SK-N-DZ (cell line): ENCODE measurements around the gene IFT52.
"Not testable (repeated sequence)": the region's sequence is repeated elsewhere in the genome, so short reads cannot be mapped to it uniquely, and the experiment has no call there.

Experiments
- DNase-seq: peaks from one replicate; pipeline ENCODE4 v3.0.0-alpha.2; 2015; ENCODE audit warnings: low spot score

The IFT52 gene

DNA sequence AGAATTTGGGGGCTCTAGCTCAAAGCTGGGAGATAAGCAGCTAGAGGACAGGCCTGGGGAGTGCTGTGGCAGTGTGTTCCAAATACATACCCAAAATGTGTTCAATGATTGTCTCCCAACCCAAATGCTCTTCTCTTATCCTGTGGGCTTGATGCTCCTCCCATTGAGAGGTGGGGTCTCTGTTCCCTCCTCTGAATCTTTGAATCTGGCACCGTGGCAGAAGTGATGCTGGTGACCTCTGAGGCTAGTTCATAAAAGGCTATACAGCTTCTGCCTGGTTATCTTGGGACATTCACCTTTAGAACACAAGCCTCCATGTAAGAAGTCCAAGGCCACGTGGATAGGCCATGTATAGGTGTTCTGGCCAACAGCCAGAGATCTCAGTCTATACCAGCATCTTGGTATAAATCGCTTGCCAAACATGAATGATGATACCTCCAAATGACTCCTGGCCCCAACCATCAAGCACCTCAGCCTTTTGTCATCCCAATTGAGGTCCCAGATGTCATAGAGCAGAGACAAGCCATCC, 60.3 kb downstream of the IFT52 start:
- DNase-seq = no peak

DNA sequence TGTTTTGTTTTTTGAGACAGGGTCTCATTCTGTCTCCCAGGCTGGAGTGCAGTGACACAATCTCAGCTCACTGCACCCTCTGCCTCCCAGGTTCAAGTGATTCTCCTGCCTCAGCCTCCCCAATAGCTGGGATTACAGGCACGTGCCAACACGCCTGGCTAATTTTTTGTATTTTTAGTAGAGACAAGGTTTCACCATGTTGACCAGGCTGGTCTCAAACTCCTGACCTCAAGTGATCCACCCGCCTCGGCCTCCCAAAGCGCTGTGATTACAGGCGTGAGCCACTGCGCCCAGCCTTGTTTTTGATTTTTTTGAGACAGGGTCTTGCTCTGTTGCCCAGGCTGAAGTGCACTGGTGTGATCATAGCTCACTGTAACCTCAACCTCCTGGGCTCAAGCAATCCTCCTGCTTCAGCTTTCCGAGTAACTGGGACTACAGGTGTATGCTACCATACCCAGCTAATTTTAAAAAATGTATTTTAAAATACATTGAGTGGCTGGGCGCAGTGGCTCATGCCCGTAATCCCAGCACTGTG, 61.0 kb downstream of the IFT52 start:
- not testable (repeated sequence) for DNase-seq

DNA sequence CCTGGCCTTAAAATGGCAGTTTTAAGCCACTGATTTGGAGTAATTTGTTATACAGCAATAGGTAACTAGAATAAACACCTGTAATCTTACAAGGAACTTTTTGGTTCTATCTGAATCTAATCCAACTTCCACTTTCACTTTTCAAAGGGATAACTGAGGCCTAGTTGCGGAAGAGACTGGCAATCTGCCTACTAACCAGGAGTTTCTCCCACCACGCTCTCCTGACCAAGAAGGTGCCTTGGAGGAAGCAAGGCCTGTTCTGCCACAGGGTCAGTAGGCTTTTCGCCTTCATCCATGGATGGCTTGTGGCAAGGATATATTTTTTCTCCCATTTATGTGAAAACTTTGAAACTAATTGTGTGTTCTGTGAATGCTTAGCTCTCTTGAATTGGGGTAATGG, 63.2 kb downstream of the IFT52 start:
- DNase-seq = no peak

DNA sequence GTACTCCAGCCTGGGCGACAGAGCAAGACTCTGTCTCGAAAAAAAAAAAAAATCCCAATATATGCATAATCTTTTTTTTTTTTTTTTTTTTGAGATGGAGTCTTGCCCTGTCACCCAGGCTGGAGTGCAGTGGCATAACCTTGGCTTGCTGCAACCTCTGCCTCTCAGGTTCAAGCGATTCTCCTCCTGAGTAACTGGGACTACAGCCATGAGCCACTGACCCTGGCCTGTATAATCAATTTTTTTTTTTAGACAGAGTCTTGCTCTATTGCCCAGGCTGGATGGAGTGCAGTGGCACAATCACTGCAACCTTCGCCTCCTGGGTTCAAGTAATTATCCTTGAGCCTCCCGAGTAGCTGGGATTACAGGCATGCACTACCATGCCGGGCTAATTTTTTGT, 64.4 kb downstream of the IFT52 start:
- DNase-seq = not testable (repeated sequence)

DNA sequence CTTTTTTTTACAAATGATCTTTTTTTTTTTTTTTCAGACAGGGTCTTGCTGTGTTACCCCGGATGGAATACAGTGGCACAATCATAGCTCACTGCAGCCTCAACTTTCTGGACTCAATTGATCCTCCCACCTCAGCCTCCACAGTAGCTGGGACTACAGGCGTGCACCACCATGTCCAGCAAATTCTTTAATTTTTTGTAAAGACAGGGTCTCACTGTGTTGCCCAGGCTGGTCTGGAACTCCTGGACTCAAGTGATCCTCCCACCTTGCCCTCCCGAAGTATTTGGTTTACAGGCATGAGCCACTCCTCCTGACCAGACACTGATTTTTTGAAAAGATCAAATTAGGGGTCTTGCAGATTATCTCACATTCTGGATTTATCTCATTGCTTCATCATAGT, 65.2 kb downstream of the IFT52 start:
- DNase-seq = no peak

DNA sequence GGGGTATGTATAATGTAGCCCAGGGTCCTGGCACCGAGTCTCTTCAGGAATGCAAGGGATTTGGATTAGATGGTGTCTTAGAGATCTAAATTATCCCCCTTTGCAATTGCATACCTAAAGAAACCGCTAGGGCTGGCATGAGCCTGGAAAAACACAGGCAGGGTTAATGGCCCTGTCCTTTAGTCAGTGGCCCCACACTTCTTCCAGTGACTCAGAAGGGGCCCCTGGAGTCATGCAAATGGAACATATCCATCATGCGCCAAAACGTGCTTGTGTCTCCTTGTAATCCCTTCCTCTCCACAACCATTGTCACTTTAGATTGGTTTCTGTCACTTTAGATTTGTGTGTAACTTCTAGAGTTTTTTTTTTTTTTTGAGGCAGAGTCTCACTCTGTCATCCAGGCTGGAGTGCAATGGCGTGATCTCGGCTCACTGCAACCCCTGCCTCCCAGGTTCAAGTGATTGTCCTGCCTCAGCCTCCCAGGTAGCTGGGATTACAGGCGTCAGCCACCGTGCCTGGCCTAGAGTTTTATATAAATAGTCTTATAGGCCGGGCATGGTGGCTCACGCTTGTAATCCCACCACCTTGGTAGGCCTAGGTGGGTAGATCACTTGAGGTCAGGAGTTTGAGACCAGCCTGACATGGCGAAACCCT, 67.5 kb downstream of the IFT52 start:
- no peak for DNase-seq

DNA sequence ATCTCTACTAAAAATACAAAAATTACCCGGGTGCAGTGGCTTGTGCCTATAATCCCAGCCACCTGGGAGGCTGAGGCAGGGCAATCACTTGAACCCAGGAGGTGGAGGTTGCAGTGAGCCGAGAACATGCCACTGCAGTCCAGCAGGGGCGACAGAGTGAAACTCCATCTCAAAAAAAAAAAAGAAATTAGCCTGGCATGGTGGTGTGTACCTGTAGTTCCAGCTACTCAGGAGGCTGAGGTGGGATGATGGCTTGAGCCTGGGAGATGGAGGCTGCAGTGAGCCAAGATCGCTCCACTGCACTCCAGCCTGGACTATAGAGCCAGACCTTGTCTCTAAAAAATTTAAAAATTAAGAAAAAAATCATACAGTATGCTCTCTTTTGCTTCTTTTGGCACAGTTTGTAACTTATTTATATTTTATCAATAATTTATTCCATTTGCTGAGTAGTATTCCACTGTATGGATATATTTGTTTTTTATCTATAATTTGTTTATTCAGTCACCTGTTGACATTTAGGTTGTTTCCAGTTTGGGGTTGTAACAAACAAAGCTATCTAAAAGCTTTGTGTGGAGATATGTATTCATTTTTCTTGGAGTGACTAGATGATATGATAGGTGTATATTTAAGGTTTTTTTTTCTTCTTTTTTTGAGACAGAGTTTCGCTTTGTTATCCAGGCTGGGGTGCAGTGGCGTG, 68.1 kb downstream of the IFT52 start:
- DNase-seq = no peak

DNA sequence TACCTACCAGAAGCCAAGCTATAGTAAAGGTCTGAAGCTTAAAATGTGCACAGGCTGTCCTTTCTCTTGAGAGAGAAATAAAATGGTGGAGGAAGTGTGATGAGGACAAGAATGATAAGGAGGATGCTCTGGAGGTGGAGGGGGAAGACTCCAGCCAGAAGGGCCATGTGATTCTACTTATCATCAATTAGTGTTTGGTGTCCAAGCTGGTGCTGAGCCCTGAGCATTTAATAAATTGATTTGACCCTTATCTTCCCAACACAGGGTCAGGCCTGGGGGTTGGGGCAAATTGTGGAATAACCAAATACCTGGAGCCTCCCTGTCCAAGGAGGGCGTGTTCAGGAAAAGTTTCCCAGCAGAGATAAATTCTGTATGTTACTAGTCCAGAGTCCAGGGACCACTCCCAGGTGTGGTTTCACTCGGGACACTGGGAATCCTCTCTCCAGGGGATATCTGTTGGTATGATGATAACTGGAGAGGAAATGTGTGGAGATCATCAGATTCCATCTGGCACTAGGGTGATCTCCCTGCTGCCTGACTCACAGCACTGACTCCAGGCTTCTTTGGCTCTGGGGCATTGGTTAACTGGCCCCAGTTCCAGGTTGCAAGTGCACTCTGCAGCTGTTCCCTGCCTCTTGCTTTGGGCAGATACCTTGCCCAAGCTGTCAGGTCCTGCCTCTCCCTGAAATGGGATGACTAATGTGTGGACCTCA, 72.4 kb downstream of the IFT52 start:
- no peak for DNase-seq

DNA sequence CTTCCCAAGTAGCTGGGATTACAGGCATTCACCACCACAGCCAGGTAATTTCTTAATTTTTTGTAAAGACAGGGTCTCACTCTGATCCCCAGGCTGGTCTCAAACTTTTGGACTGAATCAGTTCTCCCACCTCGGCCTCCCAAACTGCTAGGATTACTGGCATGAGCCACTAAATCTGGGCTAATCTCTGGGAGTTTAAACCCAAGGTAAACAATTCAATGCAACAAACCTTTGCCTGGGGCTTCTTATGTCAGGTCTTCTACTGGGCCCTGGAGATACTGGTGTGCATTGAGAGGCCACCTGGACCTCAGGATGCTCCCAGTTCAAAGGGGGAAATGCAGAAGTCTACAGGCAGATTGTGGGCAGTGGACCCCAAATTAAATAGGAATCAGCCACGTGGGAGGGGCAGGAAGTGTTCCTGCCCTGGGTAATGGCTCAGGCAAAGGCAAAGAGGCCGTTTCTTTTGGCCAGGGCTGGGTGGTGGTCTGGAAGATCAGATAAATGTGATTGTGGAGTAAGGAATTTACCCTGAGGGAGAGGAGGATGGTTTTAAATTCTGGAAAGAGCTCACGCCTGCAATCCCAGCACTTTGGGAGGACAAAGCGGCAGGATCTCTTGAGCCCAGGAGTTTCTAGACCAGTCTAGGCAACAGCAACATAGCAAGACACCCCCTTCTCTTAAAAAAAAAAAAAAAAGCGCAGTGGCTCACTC, 74.9 kb downstream of the IFT52 start:
- DNase-seq = no peak

DNA sequence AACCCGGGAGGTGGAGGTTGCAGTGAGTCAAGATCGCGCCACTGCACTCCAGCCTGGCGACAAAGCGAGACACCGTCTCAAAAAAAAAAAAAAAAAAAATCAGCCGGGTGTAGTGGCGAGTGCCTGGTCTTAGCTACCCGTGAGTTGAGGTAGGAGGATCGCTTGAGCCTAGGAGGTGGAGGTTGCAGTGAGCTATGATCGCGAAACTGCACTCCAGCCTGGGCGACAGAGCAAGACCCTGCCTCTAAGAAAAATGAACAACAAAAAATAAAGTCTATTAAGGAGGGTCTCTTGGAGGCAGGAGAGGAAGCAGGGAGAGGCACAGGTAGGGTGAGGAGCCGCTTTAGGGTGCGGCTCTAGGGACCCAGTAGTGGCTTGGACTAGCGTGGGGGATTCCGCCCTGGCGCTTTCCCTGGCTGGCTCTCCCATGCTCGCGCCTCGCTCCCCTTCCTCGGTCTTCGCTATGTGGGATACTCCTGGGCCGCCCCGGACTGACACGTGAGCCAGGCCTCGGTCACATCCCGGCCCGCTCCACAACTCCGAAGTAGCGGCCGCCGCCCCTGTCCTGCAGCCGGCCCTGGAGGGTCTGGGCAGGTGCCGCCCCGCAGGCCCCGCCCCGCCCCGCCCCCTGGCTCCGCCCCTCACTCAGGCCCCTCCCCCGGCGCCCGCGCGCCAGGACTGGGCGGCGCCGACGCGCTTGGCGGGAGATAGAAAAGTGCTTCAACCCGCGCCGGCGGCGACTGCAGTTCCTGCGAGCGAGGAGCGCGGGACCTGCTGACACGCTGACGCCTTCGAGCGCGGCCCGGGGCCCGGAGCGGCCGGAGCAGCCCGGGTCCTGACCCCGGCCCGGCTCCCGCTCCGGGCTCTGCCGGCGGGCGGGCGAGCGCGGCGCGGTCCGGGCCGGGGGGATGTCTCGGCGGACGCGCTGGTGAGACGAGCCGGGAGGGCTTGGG, 75.9 kb downstream of the IFT52 start, which contains the start of gene MYBL2:
TSS of gene MYBL2 (plus strand) at position 739 of the 953 bp plus-strand sequence. CDS start at position 909, 170 bp downstream.
- DNase-seq = peak; percentile 79

DNA sequence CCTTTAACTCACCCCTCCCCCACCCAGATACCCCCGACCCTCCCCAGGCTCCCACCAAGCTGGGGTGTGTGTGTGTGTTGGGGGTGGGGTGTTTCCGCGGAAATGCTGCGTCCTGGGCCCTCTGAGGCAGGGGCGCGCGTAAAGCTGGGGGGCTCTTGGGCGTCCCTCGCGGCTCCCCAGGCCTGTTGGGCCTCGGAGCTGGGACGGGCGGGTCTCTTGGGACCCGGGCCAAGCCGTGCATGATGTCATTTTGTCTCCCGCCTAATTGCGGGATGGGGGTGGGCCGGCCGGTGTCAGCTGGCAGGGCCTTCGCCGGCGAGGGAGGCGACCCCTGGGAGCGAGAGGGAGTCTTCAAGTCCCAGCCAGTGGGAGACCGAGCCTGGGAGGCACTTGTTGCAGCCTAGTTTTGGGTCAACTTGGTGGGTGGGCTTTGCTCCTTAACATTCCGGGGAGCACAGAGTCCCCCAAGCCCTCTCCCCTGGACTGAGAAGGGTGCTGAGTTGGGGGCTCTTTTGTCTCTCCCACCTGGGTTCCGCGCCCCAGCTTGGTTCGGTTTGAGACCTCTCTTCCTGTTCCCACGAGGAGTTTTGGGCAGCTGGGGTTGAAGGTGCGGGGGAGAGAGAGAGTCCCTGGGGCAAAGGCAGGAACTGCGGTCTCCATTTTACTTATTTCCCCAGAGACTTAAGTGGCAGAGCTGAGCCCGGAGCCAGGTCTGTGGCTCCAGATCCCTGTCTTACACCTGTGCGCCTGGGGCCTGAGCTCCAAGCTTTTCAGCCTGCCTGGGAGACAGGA, 76.8 kb downstream of the IFT52 start:
- peak; percentile 68 for DNase-seq

DNA sequence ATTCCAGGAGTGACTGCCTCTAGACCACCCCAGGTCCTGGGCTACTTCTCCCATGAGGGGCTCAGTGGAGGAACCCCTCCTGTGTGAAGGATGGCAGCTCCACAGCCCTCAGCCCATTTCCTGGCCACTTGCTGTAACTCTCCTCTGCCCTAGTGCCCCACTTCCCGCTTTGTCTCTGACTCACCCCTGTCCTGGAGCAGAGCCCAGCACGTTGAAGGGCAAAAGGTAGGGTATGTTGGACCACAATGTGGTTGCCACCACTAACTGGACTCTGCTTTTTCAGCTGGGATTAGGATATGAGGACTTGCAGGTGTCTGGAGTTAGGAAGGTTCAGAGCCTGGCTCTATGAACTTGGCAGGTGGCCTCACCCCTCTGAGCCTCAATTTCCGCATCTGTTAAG, 78.6 kb downstream of the IFT52 start:
- DNase-seq = no peak

DNA sequence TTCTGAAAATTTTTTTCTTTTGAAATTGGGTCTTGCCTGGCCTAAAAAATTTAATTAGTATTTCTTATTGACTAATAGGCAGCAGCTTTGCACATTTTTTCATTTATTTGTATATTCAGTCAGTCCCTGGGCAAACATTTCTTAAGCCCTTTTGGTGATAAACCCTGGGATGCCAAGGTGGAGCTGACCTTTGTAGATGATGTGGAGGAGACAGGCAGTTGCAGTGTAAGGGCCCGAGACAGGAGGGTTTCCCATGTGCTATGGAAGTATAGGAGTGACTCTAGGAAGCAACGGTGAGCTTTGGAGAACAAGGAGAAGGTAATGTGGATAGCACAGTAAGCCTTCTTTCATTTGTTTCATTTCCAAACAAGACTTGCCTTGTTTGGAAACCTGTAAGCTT, 79.7 kb downstream of the IFT52 start:
- no peak for DNase-seq

DNA sequence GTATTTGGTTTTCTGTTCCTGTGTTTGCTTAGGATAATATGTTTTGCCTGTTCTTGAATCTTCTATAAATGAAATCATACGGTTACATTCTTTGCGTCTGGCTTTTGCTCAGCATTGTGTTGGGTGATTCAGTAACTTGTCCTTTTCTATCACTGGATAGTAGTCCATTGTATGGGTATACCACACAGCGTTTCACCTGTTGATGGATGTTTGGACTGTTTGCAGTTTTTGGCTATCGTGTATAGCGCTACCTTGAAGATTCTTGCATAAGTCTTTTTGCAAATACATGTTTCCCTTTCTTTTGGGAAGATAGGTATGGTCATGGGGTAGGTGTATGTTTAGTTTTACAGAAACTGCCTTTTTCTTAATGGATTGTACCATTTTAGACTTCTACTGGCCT, 85.6 kb downstream of the IFT52 start:
- no peak for DNase-seq

DNA sequence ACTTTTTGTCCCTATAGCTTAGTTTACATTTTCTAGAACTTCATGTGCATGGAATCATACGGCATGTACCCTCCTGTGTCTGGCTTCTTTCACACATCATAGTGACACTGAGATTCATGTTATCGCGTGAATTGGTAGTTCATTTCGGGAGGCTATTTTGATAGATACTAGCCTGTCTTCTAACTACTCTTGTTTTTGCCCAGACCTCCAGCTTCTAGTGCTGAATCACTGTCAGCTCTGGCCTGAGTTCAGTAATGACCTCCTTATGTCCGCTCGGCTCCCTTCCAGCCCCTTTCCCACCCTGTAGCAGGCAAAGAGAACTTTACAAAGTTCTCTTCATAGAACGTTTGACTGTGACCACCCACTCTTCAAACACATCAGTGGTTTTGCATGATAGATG, 90.2 kb downstream of the IFT52 start:
- DNase-seq = no peak

DNA sequence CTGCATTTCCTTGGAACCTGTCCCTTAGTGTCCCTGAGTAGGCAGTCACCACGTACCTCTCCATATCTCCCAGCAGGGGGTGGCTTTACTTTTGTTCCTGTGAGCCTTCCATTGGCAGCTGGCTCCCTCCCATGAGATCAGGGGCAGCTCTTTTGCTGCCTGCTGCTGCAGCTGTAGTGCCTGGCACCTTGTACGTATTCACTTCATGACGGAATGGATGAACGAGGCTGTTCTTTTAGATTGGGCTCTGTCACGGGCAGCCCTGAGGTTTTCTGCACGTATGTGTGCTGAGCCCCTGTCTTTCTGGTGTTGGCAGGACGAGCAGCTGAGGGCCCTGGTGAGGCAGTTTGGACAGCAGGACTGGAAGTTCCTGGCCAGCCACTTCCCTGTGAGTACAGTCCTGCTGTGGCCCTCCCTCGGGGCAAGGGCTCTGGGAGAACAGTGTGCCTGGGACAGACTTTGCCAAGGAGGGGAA, 90.8 kb downstream of the IFT52 start:
- DNase-seq = no peak

DNA sequence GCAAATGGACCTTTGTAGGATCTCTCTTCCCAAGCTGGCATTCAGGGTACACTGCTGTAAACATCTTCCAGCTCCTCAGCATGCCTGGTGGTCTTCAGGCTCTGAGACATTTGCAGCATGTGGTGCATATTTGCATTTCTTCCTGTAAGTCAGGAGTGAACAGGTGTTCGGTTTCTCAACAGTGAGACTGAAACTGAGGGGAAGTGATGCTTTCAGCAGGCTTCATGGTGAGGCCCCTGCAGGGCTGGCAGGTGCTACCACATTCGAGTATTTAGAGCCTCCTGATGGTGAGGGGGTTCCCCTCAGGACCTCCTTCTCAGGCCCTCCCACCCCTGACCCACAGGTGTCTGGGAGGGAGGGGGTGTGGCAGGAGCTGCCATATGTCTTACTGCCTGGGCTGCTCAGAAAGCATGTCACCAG, 91.3 kb downstream of the IFT52 start:
- DNase-seq = no peak

DNA sequence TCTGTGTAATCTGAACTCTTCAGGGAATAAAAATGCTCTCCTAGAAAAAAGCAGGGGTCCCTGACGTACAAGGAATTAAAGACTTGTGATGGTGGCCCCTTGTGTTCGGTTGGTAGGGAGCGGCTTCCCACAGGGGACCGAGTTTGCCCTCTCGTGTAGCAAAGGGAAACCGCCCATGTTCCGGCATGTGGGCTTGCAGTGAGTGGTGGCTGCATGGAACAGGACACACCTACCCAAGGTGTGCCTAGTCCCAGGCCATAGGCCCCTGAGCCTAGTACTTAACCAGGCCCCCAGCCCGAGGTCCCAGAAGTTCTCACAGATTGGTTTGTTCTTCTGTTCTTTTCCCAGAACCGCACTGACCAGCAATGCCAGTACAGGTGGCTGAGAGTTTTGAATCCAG, 91.7 kb downstream of the IFT52 start:
- no peak for DNase-seq

DNA sequence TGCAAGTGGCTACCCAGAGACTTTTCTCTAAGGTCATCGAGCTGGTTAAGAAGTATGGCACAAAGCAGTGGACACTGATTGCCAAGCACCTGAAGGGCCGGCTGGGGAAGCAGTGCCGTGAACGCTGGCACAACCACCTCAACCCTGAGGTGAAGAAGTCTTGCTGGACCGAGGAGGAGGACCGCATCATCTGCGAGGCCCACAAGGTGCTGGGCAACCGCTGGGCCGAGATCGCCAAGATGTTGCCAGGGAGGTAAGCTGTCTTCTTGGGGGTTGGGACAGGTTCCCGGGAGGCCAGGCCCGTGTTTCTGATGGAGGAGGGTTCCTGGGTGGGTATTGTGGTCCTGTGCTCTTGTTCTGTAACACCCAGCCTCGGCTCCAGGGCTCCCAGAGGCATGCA, 96.1 kb downstream of the IFT52 start:
- no peak for DNase-seq
